Measurements from ENCODE around the gene DPP6.

- no peak for TF ChIP-seq CTCF (IDR thresholded peaks at IDR 0.05)
- TF ChIP-seq EZH2 (IDR thresholded peaks at IDR 0.05): no peak
- TF ChIP-seq EZH2phosphoT487 (IDR thresholded peaks at IDR 0.05): no peak
Measured at GRCh38 chr7:154682003-154682402, 629.8 kb downstream of the DPP6 start.

All from neural progenitor cell (in vitro differentiated cells).